Mononuclear cell (primary cell): ENCODE measurements around the gene LRRN2. TPM values are rescaled to one million over a fixed set of nuclear protein-coding genes. Genes with fewer than 3 reads are reported as not detected.

Experiments used
- H3K27me3 ChIP-seq: 2 replicates; pipeline ENCODE4 v1.6.0; 2011; ENCODE audit warnings: low read length, control low read depth; ENCODE audit not compliant: insufficient read depth
- H3K4me1 ChIP-seq: 2 replicates; pipeline ENCODE4 v1.5.1; 2011; ENCODE audit warnings: mild to moderate bottlenecking, low read length, control low read depth; ENCODE audit not compliant: insufficient read depth
- H3K4me3 ChIP-seq: 2 replicates; pipeline ENCODE4 v1.5.1; 2011; ENCODE audit warnings: mild to moderate bottlenecking, low read length, moderate library complexity
- H3K9me3 ChIP-seq: 2 replicates; pipeline ENCODE4 v1.5.1; 2011; ENCODE audit warnings: low read depth, mild to moderate bottlenecking, control low read depth, low read length
- total RNA-seq: library from RNA; depleted of rRNA; stranded (reverse); fragments of >200 nt; gene quantifications from one replicate; pipeline ENCODE4 v1.2.3, GENCODE V29; 2012

The LRRN2 gene
- total RNA-seq, 1 donor: not detected

GRCh38 chr1:204684571-204685235, 835 bp downstream of the LRRN2 start:
- Histone ChIP-seq H3K4me3 (no peak overlapping the region), H3K4me1 (peaks cover 8% of the 10 kb centered on the region), H3K27me3 (peaks cover 31% of the 10 kb centered on the region), H3K9me3 (no peaks in the 10 kb centered on the region)

DNA sequence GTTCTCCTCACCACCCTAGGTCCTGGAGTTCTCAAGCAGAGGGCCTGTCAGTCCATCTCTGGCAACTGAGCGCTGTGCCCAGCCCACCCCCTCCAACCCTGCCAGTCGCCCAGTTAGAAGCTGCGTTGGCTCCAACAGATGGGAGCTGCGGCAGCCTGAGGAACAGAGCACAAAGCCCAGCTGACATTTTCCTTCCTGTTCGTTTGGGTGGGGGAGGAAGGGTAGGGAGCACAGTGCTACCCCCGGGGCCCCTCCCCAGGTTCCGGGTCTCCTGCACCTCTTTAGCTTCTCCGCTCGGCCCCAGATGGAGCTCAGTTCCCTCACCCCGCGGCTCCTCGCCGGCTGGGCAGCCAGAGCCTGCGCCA, 1.4 kb downstream of the LRRN2 start:
- H3K27me3 ChIP-seq: peaks cover 31% of the 10 kb centered on the region
- no peak overlapping the region for H3K4me3 ChIP-seq
- no peaks in the 10 kb centered on the region for H3K9me3 ChIP-seq
- peaks cover 8% of the 10 kb centered on the region for H3K4me1 ChIP-seq

GRCh38 chr1:204683284-204684205, 2.0 kb downstream of the LRRN2 start:
- peaks cover 8% of the 10 kb centered on the region for H3K4me1 ChIP-seq
- H3K27me3 ChIP-seq: peaks cover 31% of the 10 kb centered on the region
- no peaks in the 10 kb centered on the region for H3K9me3 ChIP-seq
- H3K4me3 ChIP-seq: no peak overlapping the region

DNA sequence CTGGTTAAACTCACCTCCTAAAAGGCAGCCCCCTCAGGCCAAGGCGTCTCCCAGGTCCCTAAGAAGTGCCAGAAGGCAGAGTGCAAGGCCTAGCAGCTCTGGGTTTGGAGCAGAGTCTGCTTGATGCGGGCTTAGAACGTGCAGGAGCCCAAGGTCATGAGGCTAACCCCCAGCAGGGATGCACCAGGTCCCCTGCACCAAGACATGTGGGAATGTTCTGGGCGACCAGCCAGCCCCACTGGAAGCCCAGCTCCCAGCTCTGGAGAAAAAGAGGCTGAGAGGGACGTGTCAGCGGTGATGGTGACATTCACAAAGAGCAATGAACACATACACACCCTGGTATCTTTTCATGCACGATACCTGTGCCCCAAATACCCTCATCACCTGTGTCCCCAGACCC, 5.1 kb downstream of the LRRN2 start:
- Histone ChIP-seq H3K4me3 (no peak overlapping the region), H3K4me1 (peaks cover 8% of the 10 kb centered on the region), H3K9me3 (no peaks in the 10 kb centered on the region), H3K27me3 (peaks cover 14% of the 10 kb centered on the region)

DNA sequence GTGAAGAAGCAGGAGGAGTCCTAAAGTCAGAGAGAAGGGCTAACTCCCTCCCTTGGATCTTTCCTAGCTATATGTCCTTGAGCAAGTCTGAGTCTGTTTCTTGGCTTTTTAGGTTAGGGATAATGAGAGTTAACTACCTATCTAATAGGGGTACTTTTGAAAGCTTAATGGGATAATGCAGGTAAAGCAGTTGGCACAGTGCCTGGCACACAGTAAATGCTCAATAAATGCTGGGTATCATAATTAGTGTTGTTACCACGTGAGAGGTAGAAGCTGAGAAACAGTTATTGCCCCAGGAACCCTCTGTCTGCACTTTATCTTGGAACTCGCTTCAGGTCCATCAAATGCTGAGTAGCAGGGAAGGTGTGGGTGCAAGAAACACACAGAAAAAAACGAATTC, 5.5 kb downstream of the LRRN2 start:
- H3K4me3 ChIP-seq: no peak overlapping the region
- H3K9me3 ChIP-seq: no peaks in the 10 kb centered on the region
- H3K27me3 ChIP-seq: peaks cover 14% of the 10 kb centered on the region
- H3K4me1 ChIP-seq: peaks cover 8% of the 10 kb centered on the region

GRCh38 chr1:204678721-204679475, 6.6 kb downstream of the LRRN2 start:
- peaks cover 3% of the 10 kb centered on the region for H3K27me3 ChIP-seq
- H3K9me3 ChIP-seq: no peaks in the 10 kb centered on the region
- no peak overlapping the region for H3K4me3 ChIP-seq
- H3K4me1 ChIP-seq: no peaks in the 10 kb centered on the region

GRCh38 chr1:204677864-204678263, 7.7 kb downstream of the LRRN2 start:
- Histone ChIP-seq H3K4me3 (no peak overlapping the region), H3K4me1 (no peaks in the 10 kb centered on the region), H3K27me3 (no peaks in the 10 kb centered on the region), H3K9me3 (no peaks in the 10 kb centered on the region)

DNA sequence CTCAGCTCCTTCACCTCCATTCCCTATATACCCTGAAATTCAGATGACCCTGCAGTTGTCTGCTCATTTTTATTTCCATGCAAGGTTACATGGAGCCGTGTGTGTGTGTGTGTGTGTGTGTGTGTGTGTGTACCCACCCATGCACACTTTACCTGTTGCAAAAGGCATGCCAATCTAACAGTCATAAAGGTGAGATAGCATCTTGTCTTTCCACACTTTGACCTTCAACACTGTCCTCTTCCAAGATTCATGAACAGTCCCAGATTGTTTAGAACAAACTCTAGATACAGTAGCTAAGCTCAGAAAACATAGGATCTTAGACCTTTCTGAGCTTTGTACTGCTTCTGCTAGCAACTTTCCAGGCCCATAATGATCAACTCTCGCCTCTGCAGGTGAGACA, 9.5 kb downstream of the LRRN2 start:
- H3K9me3 ChIP-seq: no peaks in the 10 kb centered on the region
- H3K4me1 ChIP-seq: no peaks in the 10 kb centered on the region
- no peak overlapping the region for H3K4me3 ChIP-seq
- H3K27me3 ChIP-seq: no peaks in the 10 kb centered on the region

GRCh38 chr1:204673909-204674649, 11.5 kb downstream of the LRRN2 start:
- no peaks in the 10 kb centered on the region for H3K9me3 ChIP-seq
- H3K27me3 ChIP-seq: no peaks in the 10 kb centered on the region
- H3K4me3 ChIP-seq: no peak overlapping the region
- H3K4me1 ChIP-seq: no peaks in the 10 kb centered on the region

GRCh38 chr1:204673209-204673608, 12.3 kb downstream of the LRRN2 start:
- H3K9me3 ChIP-seq: no peaks in the 10 kb centered on the region
- no peaks in the 10 kb centered on the region for H3K4me1 ChIP-seq
- H3K4me3 ChIP-seq: no peak overlapping the region
- H3K27me3 ChIP-seq: no peaks in the 10 kb centered on the region

DNA sequence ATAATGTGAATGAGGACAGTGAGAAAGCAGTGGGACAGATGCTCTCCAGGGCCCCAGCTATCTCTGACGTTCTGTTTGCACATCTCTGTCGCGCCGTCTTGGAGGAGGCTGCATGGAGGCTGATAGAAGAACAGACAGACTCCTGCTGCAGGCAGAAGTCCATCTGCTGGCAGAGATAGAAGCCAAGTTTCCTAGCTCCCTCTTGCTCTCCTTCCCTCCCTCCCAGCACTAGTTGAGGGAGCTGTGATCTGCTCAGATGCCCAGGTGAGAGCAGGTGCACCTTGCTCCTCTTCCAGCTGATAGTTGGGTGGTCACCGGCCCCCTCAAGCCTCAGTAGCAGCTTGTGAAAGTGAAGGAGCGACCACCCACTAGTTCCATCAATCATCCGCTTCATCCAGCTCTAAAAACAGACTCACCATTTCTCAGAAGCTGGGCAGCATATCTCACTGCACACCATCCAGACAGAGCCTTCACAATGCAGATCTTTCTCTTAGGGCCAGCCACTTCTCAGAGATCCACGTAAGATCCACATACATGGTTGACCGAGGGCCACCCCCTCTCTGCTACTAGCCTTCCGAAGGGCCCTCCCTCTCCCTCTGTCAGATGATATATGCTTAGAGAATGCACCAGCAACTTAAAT, 12.9 kb downstream of the LRRN2 start:
- no peaks in the 10 kb centered on the region for H3K4me1 ChIP-seq
- no peak overlapping the region for H3K4me3 ChIP-seq
- no peaks in the 10 kb centered on the region for H3K9me3 ChIP-seq
- no peaks in the 10 kb centered on the region for H3K27me3 ChIP-seq

- Histone ChIP-seq H3K9me3 (no peaks in the 10 kb centered on the region), H3K4me3 (no peak overlapping the region), H3K27me3 (no peaks in the 10 kb centered on the region), H3K4me1 (no peaks in the 10 kb centered on the region)
These were observed 13.5 kb downstream of the LRRN2 start for GRCh38 chr1:204672069-204672468.

- H3K4me1 ChIP-seq: no peaks in the 10 kb centered on the region
These were observed 15.2 kb downstream of the LRRN2 start for GRCh38 chr1:204670152-204670927.

GRCh38 chr1:204669579-204669978, 16.0 kb downstream of the LRRN2 start:
- Histone ChIP-seq H3K27me3 (no peaks in the 10 kb centered on the region), H3K4me1 (no peaks in the 10 kb centered on the region), H3K9me3 (no peaks in the 10 kb centered on the region), H3K4me3 (no peak overlapping the region)

More at GRCh38 chr1:204670152-204670927, 15.2 kb downstream of the LRRN2 start:
- no peaks in the 10 kb centered on the region for H3K27me3 ChIP-seq
- H3K9me3 ChIP-seq: no peaks in the 10 kb centered on the region
- no peak overlapping the region for H3K4me3 ChIP-seq
